NAMALWA (cell line): ENCODE results near the gene TFB1M.

Experiments used
- DNase-seq: peaks from one replicate; pipeline ENCODE4 v3.0.0-alpha.2; 2015; ENCODE audit warnings: low spot score

TFB1M gene

GRCh38 chr6:155297669-155298068 is 16.6 kb downstream of the TFB1M start:
- DNase-seq = no peak

DNA sequence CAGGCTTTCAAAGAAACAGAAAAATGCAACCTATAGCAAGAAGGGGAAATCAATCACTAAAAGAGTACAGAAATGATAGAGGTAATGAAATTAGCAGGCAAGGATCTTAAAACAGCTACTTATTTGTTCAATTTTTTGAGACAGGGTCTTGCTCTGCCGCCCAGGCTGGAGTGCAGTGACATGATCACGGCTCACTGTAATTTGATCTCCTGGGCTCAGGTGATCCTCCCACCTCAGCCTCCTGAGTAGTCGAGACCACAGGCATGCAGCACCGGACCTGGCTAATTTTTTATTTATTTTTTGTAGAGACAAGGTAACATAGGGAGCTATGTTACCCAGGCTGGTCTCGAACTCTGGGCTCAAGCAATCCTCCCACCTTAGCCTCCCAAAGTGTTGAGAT is 21.6 kb downstream of the TFB1M start:
- DNase-seq = no peak

GRCh38 chr6:155291291-155291690 is 23.0 kb downstream of the TFB1M start:
- no peak for DNase-seq

DNA sequence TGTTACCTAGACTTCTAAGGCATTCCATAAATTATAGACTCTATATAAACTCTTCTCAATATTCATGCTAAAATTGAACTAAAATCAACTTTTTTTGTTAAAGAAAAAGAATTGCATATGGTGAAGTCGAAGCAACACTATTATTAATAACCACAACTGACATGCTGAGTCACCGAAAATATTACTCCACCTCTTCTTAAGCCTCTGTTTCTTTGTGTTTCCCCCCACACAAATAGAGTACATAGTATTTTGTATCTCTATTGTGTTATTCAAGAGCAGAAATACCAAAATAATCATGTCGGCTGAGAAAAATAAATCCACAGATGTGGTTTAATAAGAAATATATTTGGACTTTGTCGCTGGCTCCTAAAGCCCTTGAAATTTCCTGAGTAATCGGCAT is 23.8 kb downstream of the TFB1M start:
- DNase-seq = no peak

DNA sequence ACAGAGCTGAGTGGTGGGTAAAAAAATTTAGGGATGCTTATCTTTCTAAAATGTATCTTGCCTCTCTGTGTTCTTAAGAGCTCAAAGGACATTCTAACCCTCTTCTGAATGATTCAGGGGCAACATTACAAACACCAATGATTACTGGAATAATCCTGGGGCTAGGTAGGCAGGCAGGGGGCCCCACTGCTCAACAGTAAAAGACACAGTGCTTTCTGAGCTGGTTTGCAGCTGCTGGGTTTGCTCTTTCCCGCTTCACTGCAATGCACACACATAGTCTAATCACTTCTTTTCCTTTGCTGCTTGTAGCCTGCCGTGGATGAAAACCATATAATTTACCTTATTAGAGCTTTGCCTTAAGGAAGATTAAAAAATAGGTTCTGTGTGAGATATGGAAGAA is 26.5 kb downstream of the TFB1M start:
- no peak for DNase-seq

DNA sequence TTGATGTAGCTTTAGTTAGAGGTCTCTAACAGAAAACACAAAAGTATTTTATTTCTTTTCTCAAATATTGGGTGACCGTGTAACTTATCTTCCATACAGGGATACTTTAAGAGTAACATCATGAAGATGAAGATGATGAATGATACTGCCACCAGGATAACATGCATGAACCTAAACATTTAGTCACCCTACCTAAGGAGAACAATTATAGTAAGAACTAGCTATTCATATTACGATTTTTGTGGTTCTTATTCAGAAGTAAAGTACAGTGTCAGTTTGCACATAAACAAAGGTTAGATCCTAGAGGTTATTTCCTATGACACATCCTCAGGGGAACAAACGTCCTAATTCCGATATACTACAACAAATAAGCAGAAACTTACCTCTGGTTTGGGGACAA is 29.5 kb downstream of the TFB1M start:
- no peak for DNase-seq

GRCh38 chr6:155278319-155279049 is 35.8 kb downstream of the TFB1M start:
- no peak for DNase-seq

- DNase-seq = no peak
Observed at GRCh38 chr6:155276638-155277037, 37.6 kb downstream of the TFB1M start.

DNA sequence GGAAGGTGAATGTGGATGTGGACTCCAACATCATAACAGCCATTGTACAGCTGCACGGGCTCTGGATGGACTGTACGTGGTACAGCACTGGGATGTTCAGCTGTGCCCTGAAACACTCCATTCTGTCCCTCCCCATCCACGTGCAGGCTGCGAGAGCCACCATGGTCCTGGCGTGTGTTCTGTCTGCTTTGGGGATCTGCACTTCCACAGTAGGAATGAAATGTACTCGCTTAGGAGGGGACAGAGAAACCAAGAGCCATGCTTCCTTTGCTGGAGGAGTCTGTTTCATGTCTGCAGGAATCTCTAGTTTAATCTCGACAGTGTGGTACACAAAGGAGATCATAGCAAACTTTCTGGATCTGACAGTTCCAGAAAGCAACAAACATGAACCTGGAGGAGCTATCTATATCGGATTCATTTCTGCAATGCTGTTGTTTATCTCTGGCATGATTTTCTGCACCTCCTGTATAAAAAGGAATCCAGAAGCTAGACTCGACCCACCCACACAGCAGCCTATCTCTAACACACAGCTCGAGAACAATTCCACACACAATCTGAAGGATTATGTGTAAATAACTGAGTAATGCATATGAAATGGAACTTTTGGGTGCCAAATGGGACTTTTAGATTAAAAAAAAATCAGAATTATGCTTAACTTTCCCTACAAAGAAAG is 38.3 kb downstream of the TFB1M start:
- DNase-seq = no peak

DNA sequence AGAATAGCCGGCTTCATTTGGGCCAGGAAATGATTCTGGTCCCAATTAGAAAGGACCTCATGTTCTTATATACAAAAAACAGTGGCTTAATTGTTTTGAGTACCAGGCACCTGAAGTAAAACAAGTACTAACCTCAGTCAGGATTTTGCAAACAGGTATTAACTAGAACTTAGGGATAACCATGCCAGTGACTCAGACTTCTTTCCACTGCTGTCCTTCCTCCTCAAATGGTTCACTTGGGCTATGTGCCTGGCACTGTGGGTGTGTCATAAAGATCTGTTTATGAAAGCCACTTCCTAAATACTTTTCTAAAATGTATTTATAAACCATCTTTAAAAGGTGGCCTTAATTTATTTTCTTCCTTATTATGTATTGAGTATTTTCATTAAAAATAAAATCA is 39.8 kb downstream of the TFB1M start:
- no peak for DNase-seq

DNA sequence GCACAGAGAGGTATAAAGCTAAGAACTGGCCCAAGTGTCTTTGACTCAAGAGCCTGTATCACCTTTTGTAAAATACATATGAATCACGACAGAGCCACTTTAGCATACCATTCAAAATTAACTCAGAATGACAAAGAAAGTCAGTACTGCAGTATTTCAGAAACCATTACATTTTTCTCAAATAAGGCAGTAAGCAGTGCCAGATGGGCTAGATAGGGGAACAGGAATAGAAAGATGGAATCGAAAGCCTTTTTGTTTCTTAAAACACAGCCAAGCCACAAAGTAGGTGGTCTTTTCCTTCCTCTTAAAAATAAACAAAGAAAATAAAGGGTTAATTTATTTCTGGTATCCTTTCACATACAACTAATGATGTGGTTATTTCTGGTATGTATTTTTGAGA is 40.2 kb downstream of the TFB1M start:
- DNase-seq = no peak

- DNase-seq = no peak
Observed at GRCh38 chr6:155273431-155273830, 40.9 kb downstream of the TFB1M start.

GRCh38 chr6:155272353-155273232 is 41.7 kb downstream of the TFB1M start:
- no peak for DNase-seq

DNA sequence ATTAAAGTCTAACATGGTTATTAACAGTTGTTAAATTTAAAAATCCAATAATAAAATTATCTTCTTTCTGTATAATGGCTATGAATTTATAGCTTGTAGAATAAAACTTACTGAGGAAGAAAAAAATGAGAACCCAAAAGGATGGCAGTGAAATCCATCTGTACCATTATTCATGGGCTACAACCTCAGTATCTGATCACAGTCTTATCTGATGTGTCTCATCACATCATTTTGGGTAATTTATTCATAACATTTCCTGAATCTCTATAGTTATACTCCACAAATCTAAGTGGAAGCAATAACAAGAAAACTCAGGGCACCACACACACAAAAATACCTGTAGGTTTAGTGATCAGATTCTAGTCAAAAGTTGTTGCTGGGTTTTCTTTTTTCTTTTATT is 43.1 kb downstream of the TFB1M start:
- no peak for DNase-seq

GRCh38 chr6:155270561-155271091 is 43.7 kb downstream of the TFB1M start:
- no peak for DNase-seq

DNA sequence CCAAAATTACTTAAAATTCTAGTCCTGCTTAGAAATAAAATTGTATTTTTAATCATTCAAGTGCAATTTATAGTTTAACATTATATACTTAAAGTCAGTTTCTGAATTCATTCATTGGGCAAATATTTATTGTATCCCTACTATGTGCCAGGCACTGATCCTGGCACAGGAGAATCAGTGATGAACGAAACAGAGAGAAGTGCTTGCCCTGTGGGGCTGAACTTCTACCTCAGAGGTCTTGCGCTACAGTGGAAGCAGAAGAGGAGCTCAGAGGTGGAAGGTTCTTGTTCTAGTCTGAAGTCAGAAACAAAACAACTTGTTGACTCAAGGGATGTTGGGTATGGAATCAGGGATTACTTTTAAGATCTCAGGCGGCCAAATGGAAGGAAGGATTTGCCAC is 44.5 kb downstream of the TFB1M start:
- DNase-seq = no peak

DNA sequence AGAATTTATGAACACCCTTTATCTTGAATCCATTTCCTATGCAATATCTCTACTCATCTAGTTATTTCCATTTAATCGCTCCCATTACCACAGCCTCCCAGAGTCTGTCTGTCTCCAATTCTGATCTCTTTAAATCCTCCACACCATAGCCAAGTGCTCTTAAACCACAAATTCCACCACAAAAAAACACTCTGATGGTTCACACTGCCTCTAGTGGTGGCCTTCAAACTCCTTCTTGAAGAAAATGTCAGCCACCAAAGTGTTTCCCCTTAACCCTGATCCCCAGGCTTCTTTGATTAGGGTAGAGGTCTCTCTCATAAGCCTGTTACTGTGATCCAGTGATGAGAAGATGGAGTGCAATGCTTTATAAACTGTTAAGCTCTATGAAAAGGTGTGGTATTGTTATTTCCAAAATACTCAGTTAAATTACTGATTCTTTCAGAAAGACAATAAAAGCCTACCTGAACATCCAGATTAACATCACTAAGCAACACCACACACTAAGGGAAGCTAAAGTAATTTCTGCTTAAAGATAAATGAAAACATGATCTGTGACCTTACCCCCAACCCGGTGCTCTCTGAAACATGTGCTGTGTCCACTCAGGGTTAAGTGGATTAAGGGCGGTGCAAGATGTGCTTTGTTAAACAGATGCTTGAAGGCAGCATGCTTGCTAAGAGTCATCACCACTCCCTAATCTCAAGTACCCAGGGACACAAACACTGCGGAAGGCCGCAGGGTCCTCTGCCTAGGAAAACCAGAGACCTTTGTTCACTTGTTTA is 46.0 kb downstream of the TFB1M start:
- peak; percentile 67 for DNase-seq

- no peak for DNase-seq
Observed at GRCh38 chr6:155267411-155267810, 46.9 kb downstream of the TFB1M start.

GRCh38 chr6:155265843-155266535 is 48.3 kb downstream of the TFB1M start:
- DNase-seq = no peak

DNA sequence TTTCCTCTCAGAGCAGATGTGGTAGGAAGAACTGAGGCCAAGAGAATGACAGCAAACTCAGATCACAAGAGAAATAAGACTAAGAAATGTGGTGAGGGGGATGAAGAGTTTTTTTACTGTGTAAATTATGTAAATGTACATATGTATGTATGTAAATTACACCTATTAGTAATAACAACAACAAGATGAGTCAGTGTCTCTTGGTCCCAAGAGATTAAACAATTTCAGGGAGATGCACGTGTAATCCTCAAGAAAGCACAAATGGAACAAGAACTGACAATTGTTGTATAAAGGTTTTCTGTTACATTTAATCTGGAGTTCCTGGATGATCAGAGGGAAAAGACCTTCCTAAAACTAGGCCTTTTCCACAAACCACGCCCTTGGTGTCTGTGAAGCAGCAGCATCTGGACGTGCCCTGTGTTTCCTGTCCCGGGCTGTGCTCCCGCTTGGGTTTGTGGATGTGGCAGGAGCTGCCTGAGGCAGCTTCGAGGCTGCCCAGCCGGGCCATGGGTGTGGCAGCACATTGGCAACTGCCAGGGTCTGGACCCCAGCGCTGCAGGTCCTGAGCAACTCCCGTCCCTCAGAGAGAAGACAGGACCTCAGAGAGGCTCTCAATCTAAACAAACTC is 49.5 kb downstream of the TFB1M start:
- DNase-seq = no peak
